GM23338 (cell line): ENCODE results near the gene LIN7C. TPM values are rescaled to one million over a fixed set of nuclear protein-coding genes. Genes with fewer than 3 reads are reported as not detected.

Source experiments
- ATAC-seq: fragments of 200-7000 bp; cut with Tn5 transposase; 3 replicates; pipeline ENCODE4 v1.9.1; 2020
- DNase-seq: peaks from one replicate; pipeline ENCODE4 v3.0.0-alpha.2; 2015; ENCODE audit warnings: low spot score
- H2AFZ ChIP-seq: fragments of 200-600 bp; sonication (generic); 2 replicates; pipeline ENCODE4 v1.8.0; 2016; ENCODE audit warnings: antibody characterized with exemption, mild to moderate bottlenecking, moderate library complexity
- H3F3A ChIP-seq: fragments of 200-600 bp; sonication (generic); replicated peaks from 2 replicates; pipeline ENCODE4 v1.8.0; 2017; ENCODE audit warnings: antibody characterized with exemption, mixed run types, low read depth
- H3K27ac ChIP-seq: fragments of 200-600 bp; sonication (generic); 2 replicates; pipeline ENCODE4 v1.6.1; 2016; ENCODE audit warnings: low read depth
- H3K27me3 ChIP-seq: fragments of 200-600 bp; sonication (generic); 2 replicates; pipeline ENCODE4 v1.8.0; 2016; ENCODE audit warnings: mild to moderate bottlenecking, mixed run types, moderate library complexity; ENCODE audit not compliant: insufficient read depth
- H3K36me3 ChIP-seq: fragments of 200-600 bp; sonication (generic); 2 replicates; pipeline ENCODE4 v1.8.0; 2016; ENCODE audit warnings: mild to moderate bottlenecking; ENCODE audit not compliant: insufficient read depth
- H3K4me1 ChIP-seq: fragments of 200-600 bp; sonication (generic); 2 replicates; pipeline ENCODE4 v1.8.0; 2016; ENCODE audit warnings: mild to moderate bottlenecking, moderate library complexity; ENCODE audit not compliant: insufficient read depth
- H3K4me2 ChIP-seq: fragments of 200-600 bp; sonication (generic); 2 replicates; pipeline ENCODE4 v1.7.1; 2017; ENCODE audit warnings: mixed run types
- H3K4me3 ChIP-seq: fragments of 200-600 bp; sonication (generic); 2 replicates; pipeline ENCODE4 v1.6.1; 2016; ENCODE audit warnings: mixed run types
- H3K79me2 ChIP-seq: fragments of 200-600 bp; sonication (generic); replicated peaks from 2 replicates; pipeline ENCODE4 v1.8.0; 2017; ENCODE audit warnings: mild to moderate bottlenecking; ENCODE audit not compliant: insufficient read depth
- H3K9me2 ChIP-seq: fragments of 200-600 bp; sonication (generic); 2 replicates; pipeline ENCODE4 v1.8.0; 2017; ENCODE audit not compliant: insufficient read depth
- H4K20me1 ChIP-seq: fragments of 200-600 bp; sonication (generic); replicated peaks from 2 replicates; pipeline ENCODE4 v1.8.0; 2017; ENCODE audit warnings: mild to moderate bottlenecking; ENCODE audit not compliant: insufficient read depth
- H3K27ac Mint-ChIP-seq: 2 replicates; pipeline ENCODE4 v1.8.0; 2020; ENCODE audit warnings: inconsistent platforms, mild to moderate bottlenecking, moderate library complexity, mixed read lengths
- H3K27me3 Mint-ChIP-seq: 3 replicates; pipeline ENCODE4 v1.8.0; 2022; ENCODE audit warnings: low read depth, mild to moderate bottlenecking, moderate library complexity, mixed read lengths, inconsistent platforms; ENCODE audit not compliant: insufficient read depth, poor library complexity
- H3K36me3 Mint-ChIP-seq: 3 replicates; pipeline ENCODE4 v1.8.0; 2021; ENCODE audit warnings: low read depth, mild to moderate bottlenecking, inconsistent platforms, moderate library complexity, mixed read lengths
- H3K4me1 Mint-ChIP-seq: 3 replicates; pipeline ENCODE4 v1.8.0; 2020; ENCODE audit warnings: mild to moderate bottlenecking, inconsistent platforms, mixed read lengths
- H3K4me3 Mint-ChIP-seq: 3 replicates; pipeline ENCODE4 v1.8.0; 2021; ENCODE audit warnings: moderate library complexity, mild to moderate bottlenecking, inconsistent platforms, mixed read lengths
- H3K9me3 Mint-ChIP-seq: 3 replicates; pipeline ENCODE4 v1.8.0; 2020; ENCODE audit warnings: moderate library complexity, mild to moderate bottlenecking, inconsistent platforms, mixed read lengths
- CREB1 ChIP-seq: fragments of 250-450 bp; sonication (Bioruptor Pico); IDR thresholded peaks from 2 replicates; pipeline ENCODE4 v1.5.0; 2020; ENCODE audit warnings: low read depth, mild to moderate bottlenecking, moderate library complexity
- CTCF ChIP-seq, 2 experiments: fragments of 200-600 bp in 1 of 2; sonication (generic) in 1 of 2; conservative IDR thresholded peaks; 2 replicates each; pipeline versions ENCODE4 v1.5.1 to v1.6.1; 2016 to 2017; ENCODE audit warnings: antibody characterized with exemption in 2 of 2, low read depth in 2 of 2, mild to moderate bottlenecking in 2 of 2, moderate library complexity in 1 of 2
- ETS1 ChIP-seq: IDR thresholded peaks from 2 replicates; pipeline ENCODE4 v1.6.1; 2016; ENCODE audit warnings: antibody characterized with exemption
- EZH2 ChIP-seq: fragments of 200-600 bp; sonication (generic); IDR thresholded peaks from one replicate; pipeline ENCODE4 v1.8.0; 2017; ENCODE audit warnings: antibody characterized with exemption, mild to moderate bottlenecking, low read depth; ENCODE audit not compliant: unreplicated experiment
- EZH2phosphoT487 ChIP-seq: fragments of 200-600 bp; sonication (generic); IDR thresholded peaks from one replicate; pipeline ENCODE4 v1.8.1; 2018; ENCODE audit warnings: antibody characterized with exemption; ENCODE audit not compliant: unreplicated experiment
- JUNB ChIP-seq: IDR thresholded peaks from one replicate; pipeline ENCODE4 v1.6.1; 2016; ENCODE audit warnings: antibody characterized with exemption; ENCODE audit not compliant: unreplicated experiment
- NANOG ChIP-seq: IDR thresholded peaks from 2 replicates; pipeline ENCODE4 v1.6.1; 2016; ENCODE audit warnings: antibody characterized with exemption, borderline replicate concordance
- POLR2AphosphoS5 ChIP-seq: IDR thresholded peaks from 2 replicates; pipeline ENCODE4 v1.6.1; 2016; ENCODE audit warnings: antibody characterized with exemption, low read depth
- REST ChIP-seq: IDR thresholded peaks from one replicate; pipeline ENCODE4 v1.6.1; 2018; ENCODE audit warnings: antibody characterized with exemption; ENCODE audit not compliant: unreplicated experiment
- STAT1 ChIP-seq: IDR thresholded peaks from one replicate; pipeline ENCODE4 v1.6.1; 2016; ENCODE audit warnings: antibody characterized with exemption; ENCODE audit not compliant: unreplicated experiment
- ZNF114 ChIP-seq: fragments of 250-450 bp; sonication (Bioruptor Pico); IDR thresholded peaks from 2 replicates; pipeline ENCODE4 v1.5.0; 2020; ENCODE audit warnings: mild to moderate bottlenecking, moderate library complexity
- ZNF331 ChIP-seq: fragments of 250-450 bp; sonication (Bioruptor Pico); IDR thresholded peaks from 2 replicates; pipeline ENCODE4 v1.5.0; 2020; ENCODE audit warnings: low read depth, mild to moderate bottlenecking, moderate library complexity
- ZNF462 ChIP-seq: fragments of 250-450 bp; sonication (Bioruptor Pico); IDR thresholded peaks from 2 replicates; pipeline ENCODE4 v1.5.0; 2020; ENCODE audit warnings: mild to moderate bottlenecking, moderate library complexity
- polyA plus RNA-seq: library from polyadenylated mRNA; unstranded; fragments of >200 nt; fragmentation: Nextera tagmentation; extraction: Ambion mirVana; gene quantifications from 2 replicates; pipeline ENCODE4 v1.2.1, GENCODE V29; 2016
- total RNA-seq: library from RNA; depleted of rRNA; stranded (reverse); fragments of >200 nt; shearing (Covaris generic); gene quantifications from 2 replicates; pipeline ENCODE4 v1.2.3, GENCODE V29; 2014

The LIN7C gene
- total and polyA plus RNA-seq, 2 experiments from 2014 or later, result 22.5 to 61.0 TPM

GRCh38 chr11:27453701-27454100, 52.9 kb downstream of the LIN7C start:
- peaks cover 48% of the 10 kb centered on the region for H3K4me1 Mint-ChIP-seq
- Histone ChIP-seq H3K27ac (no peak overlapping the region), H3K9me2 (no peaks in the 10 kb centered on the region), H3K4me1 (peaks cover 62% of the 10 kb centered on the region), H3K36me3 (no peaks in the 10 kb centered on the region), H3F3A (no peaks in the 10 kb centered on the region), H2AFZ (no peak overlapping the region), H3K4me2 (no peak overlapping the region), H3K79me2 (peaks cover 100% of the 10 kb centered on the region), H3K4me3 (no peak overlapping the region), H3K27me3 (no peaks in the 10 kb centered on the region), H4K20me1 (peaks cover 6% of the 10 kb centered on the region)
- H3K27ac Mint-ChIP-seq, result no peak overlapping the region
- H3K27me3 Mint-ChIP-seq, result peaks cover 2% of the 10 kb centered on the region
- DNase-seq (no peak), ATAC-seq (no peak; the same call in 1 of the 3 replicates)
- no peak for TF ChIP-seq REST
- no peak for TF ChIP-seq EZH2phosphoT487
- no peak for TF ChIP-seq ETS1
- TF ChIP-seq EZH2, result no peak
- TF ChIP-seq POLR2AphosphoS5, result no peak
- no peak for TF ChIP-seq JUNB
- TF ChIP-seq ZNF114 (CRISPR knock-in tag), result no peak
- TF ChIP-seq CTCF (conservative IDR thresholded peaks at IDR 0.05; ENCODE audit: low read depth in 2 of 2), result no peak
- no peak for TF ChIP-seq CREB1 (CRISPR knock-in tag)
- TF ChIP-seq ZNF331 (CRISPR knock-in tag), result no peak
- no peak for TF ChIP-seq ZNF462 (CRISPR knock-in tag)
- no peak for TF ChIP-seq NANOG
- TF ChIP-seq STAT1, result no peak
- peaks cover 26% of the 10 kb centered on the region for H3K36me3 Mint-ChIP-seq
- H3K9me3 Mint-ChIP-seq, result peaks cover 21% of the 10 kb centered on the region; the same call in 2 of the 3 replicates
- H3K4me3 Mint-ChIP-seq, result no peak overlapping the region
